HCT116 (cell line): ENCODE results near the gene POLRMT. TPM values are rescaled to one million over a fixed set of nuclear protein-coding genes. Genes with fewer than 3 reads are reported as not detected.
"Not testable (repeated sequence)": the region's sequence is repeated elsewhere in the genome, so short reads cannot be mapped to it uniquely, and the experiment has no call there.

Source experiments
- ATAC-seq: fragments of 200-7000 bp; cut with Tn5 transposase; 2 replicates; pipeline ENCODE4 v1.9.1; 2020; ENCODE audit warnings: mild to moderate bottlenecking, moderate library complexity
- BruUV-seq: library from RNA; stranded (reverse); fragments of 400-500 nt; replicated peaks from 2 replicates; lab custom pipeline; 2021; lab: Mats Ljungman, UMichigan
- CTCF ChIA-PET: fragments of 300-600 bp; sonication (Branson Sonifier 250); formaldehyde crosslinking; loops from one replicate; lab custom pipeline; 2021; ENCODE audit warnings: antibody characterized with exemption; lab: Charles Lee
- POLR2A ChIA-PET: fragments of 300-600, 350-600 bp; sonication (Branson Sonifier 250); formaldehyde crosslinking; loops from one replicate; lab custom pipeline; 2021; ENCODE audit warnings: antibody characterized with exemption; lab: Charles Lee
- RAD21 ChIA-PET, 2 experiments: fragments of 300-600 bp; sonication (Branson Sonifier 250); formaldehyde crosslinking; loops; one replicate each; lab custom pipeline; 2023; ENCODE audit warnings: low total read pairs in 2 of 2; ENCODE audit not compliant: uncharacterized antibody in 2 of 2, unreplicated experiment in 2 of 2, low non-redundant PET in 1 of 2; lab: Charles Lee
- DNase-seq: peaks from one replicate; pipeline ENCODE4 v3.0.0-alpha.2; 2010; ENCODE audit warnings: low read depth, low spot score
- H2AFZ ChIP-seq: fragments of 200-600 bp; shearing (Covaris generic), sonication (generic); 2 replicates; pipeline ENCODE4 v1.6.1; 2017; ENCODE audit warnings: low read depth, mixed run types, mixed read lengths, antibody characterized with exemption, low read length; ENCODE audit not compliant: poor library complexity, severe bottlenecking
- H3K27ac ChIP-seq: 2 replicates; pipeline ENCODE4 v1.5.1; 2012; ENCODE audit warnings: low read depth, low read length
- H3K27me3 ChIP-seq: fragments of 200-600 bp; sonication (generic); 2 replicates; pipeline ENCODE4 v1.6.1; 2016; ENCODE audit warnings: mixed run types, low read length, mixed read lengths; ENCODE audit not compliant: insufficient read depth
- H3K36me3 ChIP-seq, 2 experiments: fragments of 200-500 bp in 1 of 2; fragments of 200-600 bp in 1 of 2; sonication (Bioruptor generic) in 1 of 2; sonication (generic) in 1 of 2; 2 replicates each; pipeline versions ENCODE4 v1.5.1 to v1.6.1; 2014 to 2016; ENCODE audit warnings: low read length in 2 of 2, inconsistent platforms in 1 of 2, mixed read lengths in 1 of 2, mixed run types in 1 of 2; ENCODE audit not compliant: insufficient read depth in 2 of 2, control insufficient read depth in 1 of 2
- H3K4me1 ChIP-seq, 2 experiments: fragments of 200-600 bp in 1 of 2; sonication (generic) in 1 of 2; 2 replicates each; pipeline versions ENCODE4 v1.5.1 to v1.6.1; 2012 to 2017; ENCODE audit warnings: low read length in 2 of 2, inconsistent platforms in 1 of 2, mild to moderate bottlenecking in 1 of 2, mixed read lengths in 1 of 2, mixed run types in 1 of 2, moderate library complexity in 1 of 2; ENCODE audit not compliant: insufficient read depth in 2 of 2, control insufficient read depth in 1 of 2
- H3K4me2 ChIP-seq: fragments of 200-600 bp; sonication (generic); 2 replicates; pipeline ENCODE4 v1.6.1; 2017; ENCODE audit warnings: mixed run types, low read length, mixed read lengths
- H3K4me3 ChIP-seq, 2 experiments: fragments of 200-600 bp in 1 of 2; sonication (generic) in 1 of 2; replicated peaks in 1 of 2; 2 replicates each; pipeline ENCODE4 v1.5.1; 2011 to 2016; ENCODE audit warnings: low read length in 2 of 2, control low read depth in 1 of 2, low read depth in 1 of 2, mild to moderate bottlenecking in 1 of 2, mixed read lengths in 1 of 2, mixed run types in 1 of 2
- H3K79me2 ChIP-seq: fragments of 200-600 bp; sonication (generic); 2 replicates; pipeline ENCODE4 v1.6.1; 2017; ENCODE audit warnings: mild to moderate bottlenecking, mixed run types, low read length, moderate library complexity, mixed read lengths; ENCODE audit not compliant: insufficient read depth
- H3K9ac ChIP-seq: fragments of 200-600 bp; sonication (generic); 2 replicates; pipeline ENCODE4 v1.6.1; 2016; ENCODE audit warnings: low read length, mixed read lengths
- H3K9me2 ChIP-seq: fragments of 200-600 bp; sonication (generic), shearing (Covaris generic); 2 replicates; pipeline ENCODE4 v1.6.1; 2017; ENCODE audit warnings: mixed run types, mild to moderate bottlenecking, moderate library complexity; ENCODE audit not compliant: insufficient read depth
- H3K9me3 ChIP-seq, 2 experiments: fragments of 200-500 bp in 1 of 2; fragments of 200-600 bp in 1 of 2; sonication (Bioruptor generic) in 1 of 2; sonication (generic) in 1 of 2; 2 replicates each; pipeline ENCODE4 v1.6.1; 2014 to 2017; ENCODE audit warnings: low read length in 2 of 2, mixed read lengths in 2 of 2, inconsistent platforms in 1 of 2, low read depth in 1 of 2, mild to moderate bottlenecking in 1 of 2, mixed run types in 1 of 2, moderate library complexity in 1 of 2; ENCODE audit not compliant: control insufficient read depth in 1 of 2, insufficient read depth in 1 of 2
- H4K20me1 ChIP-seq: fragments of 200-600 bp; sonication (generic), shearing (Covaris generic); 2 replicates; pipeline ENCODE4 v1.6.1; 2017; ENCODE audit warnings: mixed run types, mild to moderate bottlenecking, moderate library complexity; ENCODE audit not compliant: insufficient read depth
- CEBPB ChIP-seq: IDR thresholded peaks from 2 replicates; pipeline ENCODE4 v1.6.1; 2012; ENCODE audit warnings: low read depth
- CTCF ChIP-seq, 3 experiments: fragments of 200-600 bp in 1 of 3; sonication (generic) in 1 of 3; IDR thresholded peaks in 2 of 3; conservative IDR thresholded peaks in 1 of 3; 2 replicates each; pipeline ENCODE4 v1.5.1; 2012 to 2017; ENCODE audit warnings: low read depth in 2 of 3, low read length in 2 of 3, antibody characterized with exemption in 1 of 3, borderline replicate concordance in 1 of 3, control low read depth in 1 of 3, mild to moderate bottlenecking in 1 of 3, mixed read lengths in 1 of 3, mixed run types in 1 of 3, moderate library complexity in 1 of 3; ENCODE audit not compliant: insufficient read depth in 1 of 3
- EZH2 ChIP-seq: fragments of 200-600 bp; sonication (generic); IDR thresholded peaks from 2 replicates; pipeline ENCODE4 v1.6.1; 2017; ENCODE audit warnings: antibody characterized with exemption, mixed run types
- EZH2phosphoT487 ChIP-seq: fragments of 200-600 bp; IDR thresholded peaks from 2 replicates; pipeline ENCODE4 v1.6.1; 2018; ENCODE audit warnings: antibody characterized with exemption, borderline replicate concordance
- MAX ChIP-seq: IDR thresholded peaks from 2 replicates; pipeline ENCODE4 v1.6.1; 2012
- RAD21 ChIP-seq: IDR thresholded peaks from 2 replicates; pipeline ENCODE4 v1.6.1; 2012; ENCODE audit warnings: low read depth, mild to moderate bottlenecking
- SRF ChIP-seq: IDR thresholded peaks from 2 replicates; pipeline ENCODE4 v1.6.1; 2012; ENCODE audit warnings: low read depth
- TCF7L2 ChIP-seq: IDR thresholded peaks from 2 replicates; pipeline ENCODE4 v1.7.0; 2011; ENCODE audit warnings: borderline replicate concordance, inconsistent platforms; ENCODE audit not compliant: insufficient read depth, insufficient read length; ENCODE audit errors: extremely low read depth
- YY1 ChIP-seq: IDR thresholded peaks from 2 replicates; pipeline ENCODE4 v1.6.1; 2011; ENCODE audit warnings: low read length, low read depth, moderate library complexity, mild to moderate bottlenecking; ENCODE audit not compliant: insufficient replicate concordance; ENCODE audit errors: extremely low read depth
- ZBTB33 ChIP-seq: IDR thresholded peaks from 2 replicates; pipeline ENCODE4 v1.6.1; 2011; ENCODE audit warnings: mild to moderate bottlenecking, low read length, moderate library complexity; ENCODE audit not compliant: insufficient replicate concordance; ENCODE audit errors: extremely low read depth
- ZFX ChIP-seq: fragments of 450-650 bp; IDR thresholded peaks from 2 replicates; pipeline ENCODE4 v1.6.1; 2017
- ZNF274 ChIP-seq: fragments of 200-500 bp; sonication (Bioruptor generic); IDR thresholded peaks from 2 replicates; pipeline ENCODE4 v1.6.1; 2014; ENCODE audit warnings: mild to moderate bottlenecking, low read depth, low read length, inconsistent platforms
- intact Hi-C: fragments of 100-400 bp; cut with micrococcal nuclease; formaldehyde crosslinking; loops from 2 replicates; pipeline ENCODE4 v1.10.0; 2022
- total RNA-seq: library from RNA; stranded (reverse); gene quantifications from one replicate; pipeline ENCODE4 v1.2.1, GENCODE V29; 2021; ENCODE audit not compliant: unreplicated experiment

POLRMT gene
- total RNA-seq, 1 experiment from 2014 or later, result 138 TPM

GRCh38 chr19:585146-585545 lies 48.2 kb downstream of the POLRMT start:
- intact Hi-C loops, result not testable (repeated sequence)

GRCh38 chr19:584240-585001 lies 48.9 kb downstream of the POLRMT start:
- H3K9me2 ChIP-seq, result no peaks in the 10 kb centered on the region
- intact Hi-C loops, result no loop called here
- BruUV-seq, result no TSS peak
- POLR2A ChIA-PET, result no interaction called here
- H3K27me3 ChIP-seq, result no peaks in the 10 kb centered on the region
- RAD21 ChIA-PET, result no interaction called here
- ATAC-seq (peak; percentile 70), DNase-seq (no peak)
- no peaks in the 10 kb centered on the region for H4K20me1 ChIP-seq
- CTCF ChIA-PET, result interaction anchor here (0.6 to 1.2 kb wide), 8 partner anchors 9 to 150 kb away, joined by 3 to 4 read pairs (median 4); partner anchors contain the start of gene RNF126
- no peaks in the 10 kb centered on the region for H3K9me3 ChIP-seq
- H3K4me3 ChIP-seq, result no peak overlapping the region
- peak; percentile 63 to 95 (median 93) for TF ChIP-seq CTCF (IDR thresholded peaks at IDR 0.05 in 2 of 3, conservative IDR thresholded peaks at IDR 0.05 in 1 of 3; ENCODE audit: borderline replicate concordance in 1 of 3, insufficient read depth in 1 of 3, low read depth in 2 of 3, low read length in 2 of 3)
- no peak for TF ChIP-seq ZNF274
- no peak for TF ChIP-seq MAX
- TF ChIP-seq YY1, result peak; percentile 42
- peak; percentile 84 for TF ChIP-seq RAD21
- no peak for TF ChIP-seq ZFX
- TF ChIP-seq SRF, result no peak
- peak; percentile 21 for TF ChIP-seq TCF7L2
- no peak for TF ChIP-seq EZH2
- no peak for TF ChIP-seq CEBPB
- no peak for TF ChIP-seq ZBTB33
- TF ChIP-seq EZH2phosphoT487, result no peak
- no peak overlapping the region; the same call in 1 of the 2 replicates for H3K27ac ChIP-seq
- H3K36me3 ChIP-seq, result peaks cover 14 to 19% of the 10 kb centered on the region in 2 experiments
- H3K4me2 ChIP-seq, result no peak overlapping the region
- peaks cover 15 to 22% of the 10 kb centered on the region in 2 experiments for H3K4me1 ChIP-seq
- H3K9ac ChIP-seq, result no peak overlapping the region
- H3K79me2 ChIP-seq, result peaks cover 16% of the 10 kb centered on the region
- H2AFZ ChIP-seq, result no peak overlapping the region

More at GRCh38 chr19:585146-585545, 48.2 kb downstream of the POLRMT start:
- RAD21 ChIA-PET, DNase-seq, H3K4me3 ChIP-seq, H3K79me2 ChIP-seq, H3K9ac ChIP-seq, H3K9me2 ChIP-seq, H3K27ac ChIP-seq, H3K27me3 ChIP-seq, POLR2A ChIA-PET, BruUV-seq, H4K20me1 ChIP-seq, H2AFZ ChIP-seq, H3K9me3 ChIP-seq, ATAC-seq, H3K4me2 ChIP-seq: not testable (repeated sequence)
- H3K36me3 ChIP-seq, result peaks cover 12 to 13% of the 10 kb centered on the region in 2 experiments
- H3K4me1 ChIP-seq, result peaks cover 15 to 22% of the 10 kb centered on the region in 2 experiments
- CTCF ChIA-PET, result interaction anchor here (0.6 to 1.2 kb wide), 6 partner anchors 10 to 149 kb away, joined by 3 to 4 read pairs (median 4); partner anchors contain the start of gene RNF126
